SH-SY5Y (cell line): ENCODE data around the gene ANO8.

Experiments
- GATA2 ChIP-seq: IDR thresholded peaks from 2 replicates; pipeline ENCODE4 v1.6.1; 2011; ENCODE audit warnings: mild to moderate bottlenecking, low read depth, low read length
- GATA3 ChIP-seq: IDR thresholded peaks from 2 replicates; pipeline ENCODE4 v1.6.1; 2011; ENCODE audit warnings: low read depth, mild to moderate bottlenecking, low read length, moderate library complexity

DNA sequence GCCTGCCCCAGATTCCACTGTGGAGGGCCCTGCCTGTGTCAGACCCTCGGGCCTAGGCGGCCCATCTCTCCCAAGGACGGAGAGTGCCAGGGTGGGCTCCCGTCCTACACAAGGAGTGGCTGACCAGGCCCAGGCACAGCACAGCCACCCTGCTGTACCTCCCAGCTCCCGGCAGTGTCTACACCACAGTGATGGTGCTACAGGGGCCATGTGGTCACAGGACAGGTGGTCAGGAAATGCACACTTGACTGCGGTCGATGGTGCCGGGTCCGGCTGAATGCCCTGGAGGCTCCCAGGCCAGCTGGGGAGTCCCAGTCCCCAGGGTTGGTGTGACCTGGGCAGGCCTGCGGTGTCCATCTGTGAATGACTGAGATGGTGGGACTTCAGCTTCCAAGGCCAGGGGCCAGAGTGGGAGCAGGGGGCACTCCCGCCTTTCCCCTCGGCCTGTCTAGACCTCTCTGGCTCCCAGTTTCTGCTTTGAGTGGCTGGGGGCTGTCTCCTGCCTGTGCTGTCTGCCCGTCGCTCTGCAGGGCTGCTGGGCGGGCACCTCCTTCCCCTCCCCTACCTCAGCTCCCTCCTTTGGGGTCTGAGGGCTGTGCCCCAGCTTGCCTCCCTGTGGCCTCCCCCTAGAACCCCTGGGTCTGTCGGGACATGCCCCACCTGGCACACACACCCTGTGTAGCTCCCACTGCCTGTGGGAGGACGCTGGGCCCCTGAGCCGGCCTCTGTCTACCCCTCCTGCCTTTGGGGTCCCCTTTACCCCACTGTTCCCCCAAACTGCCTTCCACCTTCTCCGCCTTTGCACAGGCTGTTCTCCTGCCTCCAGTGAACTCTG is 12.8 kb downstream of the ANO8 start:
- TF ChIP-seq GATA3 (no peak), GATA2 (no peak)
